AG10803 (cell line): ENCODE data around the gene HRH1.
"Not testable (repeated sequence)": the region's sequence is repeated elsewhere in the genome, so short reads cannot be mapped to it uniquely, and the experiment has no call there.

Experiments
- DNase-seq: peaks from one replicate; pipeline ENCODE4 v3.0.0; 2010; ENCODE audit warnings: low read depth
- H3K4me3 ChIP-seq: 2 replicates; pipeline ENCODE4 v1.5.1; 2011; ENCODE audit warnings: mild to moderate bottlenecking, low read length, control low read depth
- TF ChIP-seq, protein P1 (sequence below): conservative IDR thresholded peaks from 2 replicates; pipeline ENCODE4 v1.5.1; 2011; ENCODE audit warnings: mild to moderate bottlenecking, low read length, control low read depth, inconsistent platforms

The HRH1 gene, protein sequence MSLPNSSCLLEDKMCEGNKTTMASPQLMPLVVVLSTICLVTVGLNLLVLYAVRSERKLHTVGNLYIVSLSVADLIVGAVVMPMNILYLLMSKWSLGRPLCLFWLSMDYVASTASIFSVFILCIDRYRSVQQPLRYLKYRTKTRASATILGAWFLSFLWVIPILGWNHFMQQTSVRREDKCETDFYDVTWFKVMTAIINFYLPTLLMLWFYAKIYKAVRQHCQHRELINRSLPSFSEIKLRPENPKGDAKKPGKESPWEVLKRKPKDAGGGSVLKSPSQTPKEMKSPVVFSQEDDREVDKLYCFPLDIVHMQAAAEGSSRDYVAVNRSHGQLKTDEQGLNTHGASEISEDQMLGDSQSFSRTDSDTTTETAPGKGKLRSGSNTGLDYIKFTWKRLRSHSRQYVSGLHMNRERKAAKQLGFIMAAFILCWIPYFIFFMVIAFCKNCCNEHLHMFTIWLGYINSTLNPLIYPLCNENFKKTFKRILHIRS

DNA sequence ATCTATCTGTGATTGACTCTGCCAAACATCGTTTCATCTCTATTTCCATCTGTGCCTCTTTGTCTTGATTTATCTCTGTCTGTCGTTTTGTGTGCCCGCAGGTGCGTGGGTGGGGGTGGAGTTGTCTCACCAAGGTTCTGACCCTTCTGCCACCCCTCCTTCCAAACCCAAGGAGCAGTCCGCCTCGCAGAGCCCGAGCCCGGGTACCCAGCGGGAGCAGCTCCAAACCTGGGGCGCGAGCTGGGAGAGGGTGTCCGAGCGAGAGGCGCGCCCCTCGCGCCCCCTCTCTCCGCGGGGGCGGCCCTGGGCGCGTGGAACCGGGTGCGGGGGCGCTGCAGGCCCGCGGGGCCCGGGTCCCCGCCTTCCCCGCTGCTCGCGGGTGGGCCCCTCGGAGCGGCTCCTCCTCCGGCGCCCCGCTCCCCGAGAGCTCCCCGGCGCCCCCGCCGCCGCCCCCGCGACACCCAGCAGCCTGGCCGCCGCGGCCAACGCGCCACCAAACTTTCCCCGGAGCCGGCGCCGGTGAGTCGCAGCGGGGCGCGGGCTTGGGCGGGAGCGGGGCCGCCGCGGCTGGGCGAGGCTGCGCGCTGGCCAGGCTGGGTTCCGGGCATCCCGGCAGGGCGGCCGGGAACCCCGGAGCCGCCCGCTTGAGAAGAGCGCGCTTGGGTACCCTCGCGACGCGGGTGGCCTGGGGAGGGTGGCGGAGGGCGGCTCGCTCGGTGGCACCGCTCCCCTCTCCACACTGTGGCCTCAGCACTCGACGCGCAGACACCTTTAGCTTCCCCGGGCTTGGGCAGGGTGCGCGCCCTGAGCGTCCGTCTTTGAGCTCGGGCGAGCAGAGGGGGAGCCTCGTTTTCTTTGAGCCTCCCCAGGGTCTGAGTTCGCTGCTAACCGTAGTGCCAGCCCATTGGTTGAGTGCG is at the start of gene HRH1:
Gene HRH1 (plus strand): TSS at position 458 of the 917 bp plus-strand sequence. CDS start 104,545 bp downstream, outside the sequence.
- no peak for DNase-seq
- peak within 1 kb of the TSS; percentile 87 for H3K4me3 ChIP-seq
- TF ChIP-seq, protein P1, sequence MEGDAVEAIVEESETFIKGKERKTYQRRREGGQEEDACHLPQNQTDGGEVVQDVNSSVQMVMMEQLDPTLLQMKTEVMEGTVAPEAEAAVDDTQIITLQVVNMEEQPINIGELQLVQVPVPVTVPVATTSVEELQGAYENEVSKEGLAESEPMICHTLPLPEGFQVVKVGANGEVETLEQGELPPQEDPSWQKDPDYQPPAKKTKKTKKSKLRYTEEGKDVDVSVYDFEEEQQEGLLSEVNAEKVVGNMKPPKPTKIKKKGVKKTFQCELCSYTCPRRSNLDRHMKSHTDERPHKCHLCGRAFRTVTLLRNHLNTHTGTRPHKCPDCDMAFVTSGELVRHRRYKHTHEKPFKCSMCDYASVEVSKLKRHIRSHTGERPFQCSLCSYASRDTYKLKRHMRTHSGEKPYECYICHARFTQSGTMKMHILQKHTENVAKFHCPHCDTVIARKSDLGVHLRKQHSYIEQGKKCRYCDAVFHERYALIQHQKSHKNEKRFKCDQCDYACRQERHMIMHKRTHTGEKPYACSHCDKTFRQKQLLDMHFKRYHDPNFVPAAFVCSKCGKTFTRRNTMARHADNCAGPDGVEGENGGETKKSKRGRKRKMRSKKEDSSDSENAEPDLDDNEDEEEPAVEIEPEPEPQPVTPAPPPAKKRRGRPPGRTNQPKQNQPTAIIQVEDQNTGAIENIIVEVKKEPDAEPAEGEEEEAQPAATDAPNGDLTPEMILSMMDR: no peak

DNA sequence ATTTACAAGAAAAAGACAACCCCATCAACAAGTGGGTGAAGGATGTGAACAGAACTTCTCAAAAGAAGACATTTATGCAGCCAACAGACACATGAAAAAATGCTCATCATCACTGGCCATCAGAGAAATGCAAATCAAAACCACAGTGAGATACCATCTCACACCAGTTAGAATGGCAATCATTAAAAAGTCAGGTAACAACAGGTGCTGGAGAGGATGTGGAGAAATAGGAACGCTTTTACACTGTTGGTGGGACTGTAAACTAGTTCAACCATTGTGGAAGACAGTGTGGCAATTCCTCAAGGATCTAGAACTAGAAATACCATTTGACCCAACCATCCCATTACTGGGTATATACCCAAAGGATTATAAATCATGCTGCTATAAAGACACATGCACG is 41.0 kb upstream of the HRH1 start:
- H3K4me3 ChIP-seq, DNase-seq: not testable (repeated sequence)

- DNase-seq: no peak
- no peak overlapping the region for H3K4me3 ChIP-seq
- TF ChIP-seq, protein P1: no peak
Observed at GRCh38 chr3:11115548-11115947, 38.7 kb upstream of the HRH1 start.

GRCh38 chr3:11116336-11117059 is 37.8 kb upstream of the HRH1 start:
- H3K4me3 ChIP-seq: no peak overlapping the region
- TF ChIP-seq, protein P1: no peak
- DNase-seq: no peak

- no peak for DNase-seq
- no peak overlapping the region for H3K4me3 ChIP-seq
- TF ChIP-seq, protein P1: no peak
Observed at GRCh38 chr3:11117591-11117990, 36.7 kb upstream of the HRH1 start.

- peak; percentile 74 for DNase-seq
- H3K4me3 ChIP-seq: no peak overlapping the region
- TF ChIP-seq, protein P1: no peak
Observed at GRCh38 chr3:11118181-11118682, 36.1 kb upstream of the HRH1 start.
